ENCODE measurements around the gene HACD2.

The HACD2 gene

GRCh38 chr3:123444023-123444422 lies 140.8 kb downstream of the HACD2 start:
- DNase-seq, result no peak

- DNase-seq, result no peak
Measured at GRCh38 chr3:123442908-123443307, 141.9 kb downstream of the HACD2 start.

GRCh38 chr3:123442125-123442524 lies 142.7 kb downstream of the HACD2 start:
- DNase-seq, result no peak
